ENCODE results near the gene GHRH. TPM values are rescaled to one million over a fixed set of nuclear protein-coding genes. Genes with fewer than 3 reads are reported as not detected.

Gene GHRH
- total and polyA plus RNA-seq, 8 donors, result 0.80 TPM; not detected in 7

- Histone ChIP-seq H3K27ac (no peak overlapping the region), H3K4me3 (no peak overlapping the region), H3K4me1 (no peaks in the 10 kb centered on the region), H3K27me3 (no peaks in the 10 kb centered on the region), H3K36me3 (no peaks in the 10 kb centered on the region), H3K9me3 (no peaks in the 10 kb centered on the region)
- no peak for TF ChIP-seq CTCF (IDR thresholded peaks at IDR 0.05)
- FAIRE-seq (no peak), DNase-seq (no peak), ATAC-seq (no peak)
- 51 to 55% methylated on average over 3 of the region's 3 CpGs for WGBS, 2 donors
- intact Hi-C loops (cut with DNase I), result loop anchor here in 1 of 3 donors (10.0 kb wide), 1 partner anchor 275 kb away; no protein-coding TSS in a partner anchor
Measured at GRCh38 chr20:37259865-37260264, 1.7 kb downstream of the GHRH start.

GRCh38 chr20:37259031-37259430 lies 2.6 kb downstream of the GHRH start:
- 73 to 79% methylated on average over 11 of the region's 11 CpGs for WGBS, 2 donors
- Histone ChIP-seq H3K27me3 (no peaks in the 10 kb centered on the region), H3K4me3 (no peak overlapping the region), H3K36me3 (no peaks in the 10 kb centered on the region), H3K27ac (no peak overlapping the region), H3K4me1 (no peaks in the 10 kb centered on the region), H3K9me3 (no peaks in the 10 kb centered on the region)
- ATAC-seq, result no peak
- intact Hi-C loops (cut with DNase I), result no loop called here
- no peak for DNase-seq
- TF ChIP-seq CTCF (IDR thresholded peaks at IDR 0.05), result no peak
- FAIRE-seq, result no peak

- Histone ChIP-seq H3K27ac (no peak overlapping the region), H3K4me3 (no peak overlapping the region), H3K36me3 (no peaks in the 10 kb centered on the region), H3K9me3 (no peaks in the 10 kb centered on the region), H3K27me3 (no peaks in the 10 kb centered on the region), H3K4me1 (no peaks in the 10 kb centered on the region)
- 58 to 73% methylated on average over 9 of the region's 9 CpGs for WGBS, 2 donors
- intact Hi-C loops (cut with DNase I), result no loop called here
- no peak for ATAC-seq
- FAIRE-seq, result no peak
- no peak for DNase-seq
- no peak for TF ChIP-seq CTCF (IDR thresholded peaks at IDR 0.05)
Measured at GRCh38 chr20:37257988-37258387, 3.6 kb downstream of the GHRH start.

GRCh38 chr20:37257530-37257929 lies 4.1 kb downstream of the GHRH start:
- Histone ChIP-seq H3K4me3 (no peak overlapping the region), H3K36me3 (no peaks in the 10 kb centered on the region), H3K27me3 (no peaks in the 10 kb centered on the region), H3K9me3 (no peaks in the 10 kb centered on the region), H3K4me1 (no peaks in the 10 kb centered on the region), H3K27ac (no peak overlapping the region)
- 48 to 49% methylated on average over 2 of the region's 2 CpGs for WGBS, 2 donors
- no peak for TF ChIP-seq CTCF (IDR thresholded peaks at IDR 0.05)
- ATAC-seq (no peak), DNase-seq (no peak), FAIRE-seq (no peak)
- intact Hi-C loops (cut with DNase I), result no loop called here

GRCh38 chr20:37256286-37256685 lies 5.3 kb downstream of the GHRH start:
- Histone ChIP-seq H3K36me3 (no peaks in the 10 kb centered on the region), H3K9me3 (no peaks in the 10 kb centered on the region), H3K27me3 (no peaks in the 10 kb centered on the region), H3K4me1 (no peaks in the 10 kb centered on the region), H3K27ac (no peak overlapping the region), H3K4me3 (no peak overlapping the region)
- FAIRE-seq, result no peak
- intact Hi-C loops (cut with DNase I), result no loop called here
- 74 to 88% methylated on average over 11 of the region's 11 CpGs for WGBS, 2 donors
- DNase-seq, result no peak
- TF ChIP-seq CTCF (IDR thresholded peaks at IDR 0.05), result no peak
- ATAC-seq, result no peak

Data from pancreas (tissue), 10 donors.